Lung (tissue), 12 donors: ENCODE data around the gene LRPPRC. TPM values are rescaled to one million over a fixed set of nuclear protein-coding genes. Genes with fewer than 3 reads are reported as not detected.

Experiments
- ATAC-seq: fragments of 200-7000 bp; cut with Tn5 transposase; one replicate; pipeline ENCODE4 v1.9.1; 2020; ENCODE audit warnings: moderate number of reproducible peaks; ENCODE audit not compliant: insufficient read depth, low FRiP score
- DNase-seq, 3 donors: peaks; one replicate each; pipeline ENCODE4 v3.0.0-alpha.2; 2013 to 2017
- H3K27ac ChIP-seq, 2 donors: one replicate each; pipeline ENCODE4 v1.5.1; 2013; ENCODE audit warnings: mild to moderate bottlenecking in 2 of 2, moderate library complexity in 2 of 2, control low read depth in 1 of 2, inconsistent platforms in 1 of 2, low read depth in 1 of 2, low read length in 1 of 2
- H3K27me3 ChIP-seq, 3 donors: one replicate each; pipeline ENCODE4 v1.5.1; 2013; ENCODE audit warnings: low read length in 2 of 3; ENCODE audit not compliant: control insufficient read depth in 3 of 3, insufficient read depth in 3 of 3
- H3K36me3 ChIP-seq, 4 donors: one replicate each; pipeline ENCODE4 v1.5.1; 2013; ENCODE audit warnings: low read length in 4 of 4, mild to moderate bottlenecking in 1 of 4, moderate library complexity in 1 of 4; ENCODE audit not compliant: control insufficient read depth in 4 of 4, insufficient read depth in 4 of 4
- H3K4me1 ChIP-seq, 5 donors: one replicate each; pipeline ENCODE4 v1.5.1; 2013; ENCODE audit warnings: low read length in 5 of 5, mild to moderate bottlenecking in 2 of 5, moderate library complexity in 1 of 5; ENCODE audit not compliant: control insufficient read depth in 5 of 5, insufficient read depth in 5 of 5
- H3K4me3 ChIP-seq: one replicate; pipeline ENCODE4 v1.5.1; 2013; ENCODE audit warnings: mild to moderate bottlenecking, control low read depth, moderate library complexity
- H3K9ac ChIP-seq, 2 donors: one replicate each; pipeline ENCODE4 v1.5.1; 2013; ENCODE audit warnings: low read length in 2 of 2, control low read depth in 1 of 2; ENCODE audit not compliant: insufficient read depth in 1 of 2
- H3K9me3 ChIP-seq, 4 donors: one replicate each; pipeline ENCODE4 v1.5.1; 2013; ENCODE audit warnings: low read length in 3 of 4, mild to moderate bottlenecking in 1 of 4, moderate library complexity in 1 of 4; ENCODE audit not compliant: control insufficient read depth in 4 of 4, insufficient read depth in 3 of 4
- WGBS, 2 donors: extraction: QIAGEN DNeasy Blood & Tissue Kit; methylation state at CpG; one replicate each; pipeline ENCODE4 v1.1.7; 2013; 5-methylcytosine and 5-hydroxymethylcytosine counted together
- polyA plus RNA-seq, 2 donors: library from polyadenylated mRNA; stranded (reverse); fragments of 200-250 nt; gene quantifications; one replicate each; pipeline ENCODE4 v1.2.1, GENCODE V29; 2013
- total RNA-seq, 2 donors: library from RNA; depleted of rRNA in 1 of 2; stranded (reverse); fragments of >200 nt in 1 of 2; gene quantifications; one replicate each; pipeline ENCODE4 v1.2.1, GENCODE V29; 2014 to 2021
- TF ChIP-seq, protein P1 (sequence below): IDR thresholded peaks from 2 replicates; pipeline ENCODE4 v1.5.1; 2012; ENCODE audit warnings: mild to moderate bottlenecking; ENCODE audit errors: control extremely low read depth, extremely low read depth
- donor health status: control.
- donor health status: control.
- donor health status: Bipolar disorder and iron deficiency.
- donor health status: healthy.
- donor health status: DM: yes; HTN: yes; CAD: no.

LRPPRC gene
- total and polyA plus RNA-seq, 4 donors, result 29.5 to 96.6 (median 48.6) TPM

DNA sequence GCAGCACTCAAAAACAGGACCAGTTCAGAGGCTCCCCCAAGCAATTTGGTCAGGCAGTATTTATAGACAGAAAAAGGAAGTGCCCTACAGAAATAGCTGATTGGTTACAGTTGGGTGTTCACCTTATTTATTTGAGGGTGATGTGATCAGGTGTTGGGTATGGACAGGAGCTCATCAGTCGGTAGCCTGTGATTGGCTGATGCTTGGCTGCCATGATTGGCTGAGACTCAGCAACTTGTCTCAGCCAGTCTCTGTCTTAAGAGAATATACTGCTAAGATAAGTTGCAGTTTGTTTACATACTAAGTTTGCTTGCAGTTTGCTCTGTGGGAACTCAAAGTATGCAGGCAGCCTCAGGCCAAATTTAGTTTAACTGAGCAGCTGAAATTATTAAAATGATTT, 147.6 kb downstream of the LRPPRC start:
- peak in 2 of 3 donors; percentile 7 to 18 for DNase-seq
- WGBS, 2 donors, result 63 to 69% methylated on average over 1 of the region's 1 CpG
- no peaks in the 10 kb centered on the region for H3K27me3 ChIP-seq
- TF ChIP-seq, protein P1, sequence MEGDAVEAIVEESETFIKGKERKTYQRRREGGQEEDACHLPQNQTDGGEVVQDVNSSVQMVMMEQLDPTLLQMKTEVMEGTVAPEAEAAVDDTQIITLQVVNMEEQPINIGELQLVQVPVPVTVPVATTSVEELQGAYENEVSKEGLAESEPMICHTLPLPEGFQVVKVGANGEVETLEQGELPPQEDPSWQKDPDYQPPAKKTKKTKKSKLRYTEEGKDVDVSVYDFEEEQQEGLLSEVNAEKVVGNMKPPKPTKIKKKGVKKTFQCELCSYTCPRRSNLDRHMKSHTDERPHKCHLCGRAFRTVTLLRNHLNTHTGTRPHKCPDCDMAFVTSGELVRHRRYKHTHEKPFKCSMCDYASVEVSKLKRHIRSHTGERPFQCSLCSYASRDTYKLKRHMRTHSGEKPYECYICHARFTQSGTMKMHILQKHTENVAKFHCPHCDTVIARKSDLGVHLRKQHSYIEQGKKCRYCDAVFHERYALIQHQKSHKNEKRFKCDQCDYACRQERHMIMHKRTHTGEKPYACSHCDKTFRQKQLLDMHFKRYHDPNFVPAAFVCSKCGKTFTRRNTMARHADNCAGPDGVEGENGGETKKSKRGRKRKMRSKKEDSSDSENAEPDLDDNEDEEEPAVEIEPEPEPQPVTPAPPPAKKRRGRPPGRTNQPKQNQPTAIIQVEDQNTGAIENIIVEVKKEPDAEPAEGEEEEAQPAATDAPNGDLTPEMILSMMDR, result no peak
- ATAC-seq, result no peak
- H3K4me1 ChIP-seq, result no peaks in the 10 kb centered on the region
- no peak overlapping the region for H3K9ac ChIP-seq
- no peak overlapping the region for H3K4me3 ChIP-seq
- no peaks in the 10 kb centered on the region for H3K9me3 ChIP-seq
- no peaks in the 10 kb centered on the region for H3K36me3 ChIP-seq
- H3K27ac ChIP-seq, result no peak overlapping the region

DNA sequence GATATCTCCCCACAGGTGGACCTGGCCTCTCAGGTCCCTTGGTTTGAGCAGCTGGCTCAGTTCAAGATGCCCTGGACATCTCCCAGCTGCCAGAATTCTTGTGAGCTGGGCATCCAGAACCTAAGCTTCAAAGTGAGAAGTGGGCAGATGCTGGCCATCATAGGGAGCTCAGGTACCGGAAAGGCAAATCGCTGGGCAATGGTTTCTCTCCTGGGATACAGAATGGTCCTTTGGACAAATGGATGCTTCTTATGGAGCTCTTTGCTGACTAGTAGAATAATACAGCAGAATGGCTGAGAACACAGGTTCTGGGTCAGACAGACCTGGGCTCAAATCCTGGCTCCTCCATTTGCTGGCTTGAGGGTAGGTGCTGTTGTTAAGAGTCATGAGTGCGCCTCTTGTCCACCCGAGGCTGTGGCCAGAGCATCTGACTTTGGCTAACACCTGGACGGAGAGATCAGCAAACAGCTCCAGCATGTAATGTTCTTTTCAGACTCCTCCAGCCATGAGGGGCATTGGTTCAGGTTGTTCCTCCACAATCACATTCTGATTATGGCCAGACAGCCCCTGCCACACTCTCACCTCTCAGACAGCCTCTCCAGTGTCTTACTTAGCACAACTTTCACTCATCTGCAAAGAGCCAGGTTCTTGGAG, 149.5 kb downstream of the LRPPRC start:
- no peak overlapping the region for H3K27ac ChIP-seq
- no peak overlapping the region for H3K9ac ChIP-seq
- DNase-seq (no peak), ATAC-seq (no peak)
- TF ChIP-seq, protein P1, result no peak
- H3K36me3 ChIP-seq, result no peaks in the 10 kb centered on the region
- no peaks in the 10 kb centered on the region for H3K27me3 ChIP-seq
- H3K9me3 ChIP-seq, result no peaks in the 10 kb centered on the region
- no peaks in the 10 kb centered on the region for H3K4me1 ChIP-seq
- no peak overlapping the region for H3K4me3 ChIP-seq
- WGBS, 2 donors, result 89 to 92% methylated on average over 5 of the region's 5 CpGs

DNA sequence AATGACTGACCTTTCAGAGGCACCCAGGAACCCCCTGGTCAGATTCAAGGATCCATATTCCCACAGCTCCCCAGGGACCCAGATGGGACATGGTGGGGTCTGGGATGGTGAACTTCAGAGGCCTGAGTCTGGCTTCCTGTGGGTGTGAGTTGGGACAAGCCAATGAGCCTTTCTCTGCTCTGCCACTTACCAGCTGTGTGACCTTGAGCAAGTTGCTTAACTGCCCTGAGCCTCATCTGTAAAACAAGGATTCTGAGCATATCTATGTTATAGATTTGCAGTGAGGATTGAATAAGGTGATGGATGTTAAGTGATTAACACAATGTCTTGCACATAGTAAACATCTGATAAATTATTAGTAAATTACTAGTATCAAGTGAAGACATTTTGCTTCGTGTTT, 150.6 kb downstream of the LRPPRC start:
- Histone ChIP-seq H3K9me3 (no peaks in the 10 kb centered on the region), H3K27ac (no peak overlapping the region), H3K27me3 (no peaks in the 10 kb centered on the region), H3K4me3 (no peak overlapping the region), H3K4me1 (no peaks in the 10 kb centered on the region), H3K9ac (no peak overlapping the region), H3K36me3 (no peaks in the 10 kb centered on the region)
- TF ChIP-seq, protein P1, result no peak
- 77 to 86% methylated on average over 1 of the region's 1 CpG for WGBS, 2 donors
- DNase-seq (no peak), ATAC-seq (no peak)

DNA sequence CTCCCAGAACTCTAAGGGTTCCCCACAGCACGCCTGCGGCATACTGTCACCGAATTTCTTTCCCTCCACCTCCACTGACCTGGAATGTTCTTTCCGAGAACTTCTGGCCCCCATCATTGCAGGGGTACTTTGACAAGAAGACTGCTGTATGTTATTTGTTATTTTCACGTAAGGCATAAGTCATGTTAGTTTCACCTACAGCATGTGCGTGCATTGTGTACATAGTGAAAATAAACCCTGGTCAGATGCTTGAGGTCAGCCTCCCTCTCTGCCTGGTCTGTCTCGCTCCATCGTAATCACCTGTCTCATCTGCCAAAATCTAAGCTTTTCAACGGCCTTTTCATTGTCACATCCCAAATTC, 152.9 kb downstream of the LRPPRC start:
- no peaks in the 10 kb centered on the region for H3K9me3 ChIP-seq
- DNase-seq, result no peak
- H3K27ac ChIP-seq, result no peak overlapping the region
- H3K4me3 ChIP-seq, result no peak overlapping the region
- no peaks in the 10 kb centered on the region for H3K27me3 ChIP-seq
- no peaks in the 10 kb centered on the region for H3K4me1 ChIP-seq
- no peaks in the 10 kb centered on the region for H3K36me3 ChIP-seq
- ATAC-seq, result no peak
- WGBS, 2 donors, result 84 to 89% methylated on average over 9 of the region's 9 CpGs
- TF ChIP-seq, protein P1, result no peak
- H3K9ac ChIP-seq, result no peak overlapping the region
